Activated T-cell treated with anti-CD3 and anti-CD28 coated beads for 4 hours (primary cell): Measurements from ENCODE around the gene RUBCN.
"Not testable (repeated sequence)": the region's sequence is repeated elsewhere in the genome, so short reads cannot be mapped to it uniquely, and the experiment has no call there.

Experiments used
- DNase-seq: peaks from one replicate; pipeline ENCODE4 v3.0.0-alpha.2; 2020

Gene RUBCN

GRCh38 chr3:197680955-197681521, 55.7 kb downstream of the RUBCN start:
- no peak for DNase-seq

- no peak for DNase-seq
Measured at GRCh38 chr3:197675951-197676350, 60.8 kb downstream of the RUBCN start.

GRCh38 chr3:197675563-197675860, 61.2 kb downstream of the RUBCN start:
- no peak for DNase-seq

- no peak for DNase-seq
Measured at GRCh38 chr3:197674741-197675562, 61.8 kb downstream of the RUBCN start.

GRCh38 chr3:197673170-197673569, 63.5 kb downstream of the RUBCN start:
- DNase-seq = no peak

- no peak for DNase-seq
Measured at GRCh38 chr3:197670361-197670760, 66.3 kb downstream of the RUBCN start.

GRCh38 chr3:197667968-197668367, 68.7 kb downstream of the RUBCN start:
- DNase-seq = no peak

GRCh38 chr3:197667293-197667692, 69.4 kb downstream of the RUBCN start:
- not testable (repeated sequence) for DNase-seq

- DNase-seq = not testable (repeated sequence)
Measured at GRCh38 chr3:197666221-197666842, 70.4 kb downstream of the RUBCN start.

GRCh38 chr3:197665549-197665948, 71.2 kb downstream of the RUBCN start:
- not testable (repeated sequence) for DNase-seq

GRCh38 chr3:197665142-197665491, 71.6 kb downstream of the RUBCN start:
- not testable (repeated sequence) for DNase-seq

GRCh38 chr3:197664414-197665141, 72.1 kb downstream of the RUBCN start:
- peak; percentile 2 for DNase-seq

- DNase-seq = not testable (repeated sequence)
Measured at GRCh38 chr3:197663367-197664140, 73.2 kb downstream of the RUBCN start.

GRCh38 chr3:197662352-197662751, 74.4 kb downstream of the RUBCN start:
- DNase-seq = not testable (repeated sequence)

- not testable (repeated sequence) for DNase-seq
Measured at GRCh38 chr3:197661874-197662273, 74.8 kb downstream of the RUBCN start.

GRCh38 chr3:197661234-197661834, 75.4 kb downstream of the RUBCN start:
- DNase-seq = not testable (repeated sequence)

GRCh38 chr3:197659701-197660100, 77.0 kb downstream of the RUBCN start:
- not testable (repeated sequence) for DNase-seq

GRCh38 chr3:197659144-197659543, 77.6 kb downstream of the RUBCN start:
- not testable (repeated sequence) for DNase-seq

- not testable (repeated sequence) for DNase-seq
Measured at GRCh38 chr3:197658706-197659105, 78.0 kb downstream of the RUBCN start.

- DNase-seq = not testable (repeated sequence)
Measured at GRCh38 chr3:197657541-197658292, 79.0 kb downstream of the RUBCN start.

GRCh38 chr3:197656960-197657359, 79.7 kb downstream of the RUBCN start:
- not testable (repeated sequence) for DNase-seq
